Fibroblast of lung (primary cell): Measurements from ENCODE around the gene OXCT2. TPM values are rescaled to one million over a fixed set of nuclear protein-coding genes. Genes with fewer than 3 reads are reported as not detected.

ENCODE experiments used
- DNase-seq, 2 donors: peaks; one replicate each; pipeline versions ENCODE4 v3.0.0 to v3.0.0-alpha.2; 2010; ENCODE audit warnings: low read depth in 2 of 2
- H2AFZ ChIP-seq: 2 replicates; pipeline ENCODE4 v1.5.1; 2012; ENCODE audit warnings: low read length, control low read depth, inconsistent platforms
- H3K27ac ChIP-seq: 2 replicates; pipeline ENCODE4 v1.5.1; 2011; ENCODE audit warnings: low read length, control low read depth; ENCODE audit not compliant: insufficient read depth
- H3K27me3 ChIP-seq: 2 replicates; pipeline ENCODE4 v1.5.1; 2011; ENCODE audit warnings: mild to moderate bottlenecking, low read length; ENCODE audit not compliant: control insufficient read depth, insufficient read depth
- H3K36me3 ChIP-seq: 2 replicates; pipeline ENCODE4 v1.5.1; 2011; ENCODE audit warnings: low read length; ENCODE audit not compliant: control insufficient read depth, insufficient read depth
- H3K4me1 ChIP-seq: 2 replicates; pipeline ENCODE4 v1.5.1; 2011; ENCODE audit warnings: low read length; ENCODE audit not compliant: control insufficient read depth, insufficient read depth; ENCODE audit errors: extremely low read depth
- H3K4me2 ChIP-seq: 2 replicates; pipeline ENCODE4 v1.5.1; 2011; ENCODE audit warnings: low read length, control low read depth; ENCODE audit not compliant: insufficient read depth; ENCODE audit errors: extremely low read depth
- H3K4me3 ChIP-seq, 4 experiments: fragments of 200-600 bp in 1 of 4; sonication (generic) in 1 of 4; replicated peaks in 1 of 4; 2 replicates each; pipeline ENCODE4 v1.5.1; 2011 to 2016; ENCODE audit warnings: low read length in 4 of 4, low read depth in 3 of 4, mild to moderate bottlenecking in 3 of 4, control low read depth in 2 of 4, inconsistent platforms in 1 of 4, mixed read lengths in 1 of 4; ENCODE audit not compliant: insufficient read depth in 1 of 4; ENCODE audit errors: control extremely low read depth in 1 of 4
- H3K79me2 ChIP-seq: 2 replicates; pipeline ENCODE4 v1.5.1; 2012; ENCODE audit warnings: mild to moderate bottlenecking, low read length, inconsistent platforms; ENCODE audit not compliant: control insufficient read depth, insufficient read depth
- H3K9ac ChIP-seq: 2 replicates; pipeline ENCODE4 v1.5.1; 2011; ENCODE audit warnings: mild to moderate bottlenecking, low read length, control low read depth; ENCODE audit not compliant: insufficient read depth
- H3K9me3 ChIP-seq: 2 replicates; pipeline ENCODE4 v1.5.1; 2012; ENCODE audit warnings: low read depth, low read length; ENCODE audit not compliant: control insufficient read depth, insufficient read depth
- H4K20me1 ChIP-seq: 2 replicates; pipeline ENCODE4 v1.5.1; 2011; ENCODE audit warnings: low read length; ENCODE audit not compliant: control insufficient read depth, insufficient read depth; ENCODE audit errors: extremely low read depth
- EZH2 ChIP-seq: IDR thresholded peaks from 2 replicates; pipeline ENCODE4 v1.5.1; 2012; ENCODE audit warnings: low read length, control low read depth, mild to moderate bottlenecking; ENCODE audit errors: missing control alignments
- polyA plus RNA-seq, 2 donors: library from polyadenylated mRNA; depleted of rRNA in 1 of 2; stranded (reverse) in 1 of 2; unstranded in 1 of 2; fragments of >200 nt; gene quantifications; 2 replicates each; pipeline ENCODE4 v1.2.1, GENCODE V29; 2011 to 2012; ENCODE audit warnings: missing spikeins in 1 of 2
- total RNA-seq: library from RNA; depleted of rRNA; stranded (reverse); fragments of >200 nt; gene quantifications from 2 replicates; pipeline ENCODE4 v1.2.1, GENCODE V29; 2014
- TF ChIP-seq, protein P1 (sequence below), 2 donors: IDR thresholded peaks in 1 of 2; conservative IDR thresholded peaks in 1 of 2; 1 replicate in 1 of 2; 2 replicates in 1 of 2; pipeline ENCODE4 v1.5.1; 2011 to 2012; ENCODE audit warnings: low read length in 2 of 2, control low read depth in 1 of 2, inconsistent platforms in 1 of 2, low read depth in 1 of 2, mild to moderate bottlenecking in 1 of 2

The OXCT2 gene
- total and polyA plus RNA-seq, 2 donors (not counting 1 experiment from before 2014, with no cell fraction given) = 1.0 to 6.4 TPM

DNA sequence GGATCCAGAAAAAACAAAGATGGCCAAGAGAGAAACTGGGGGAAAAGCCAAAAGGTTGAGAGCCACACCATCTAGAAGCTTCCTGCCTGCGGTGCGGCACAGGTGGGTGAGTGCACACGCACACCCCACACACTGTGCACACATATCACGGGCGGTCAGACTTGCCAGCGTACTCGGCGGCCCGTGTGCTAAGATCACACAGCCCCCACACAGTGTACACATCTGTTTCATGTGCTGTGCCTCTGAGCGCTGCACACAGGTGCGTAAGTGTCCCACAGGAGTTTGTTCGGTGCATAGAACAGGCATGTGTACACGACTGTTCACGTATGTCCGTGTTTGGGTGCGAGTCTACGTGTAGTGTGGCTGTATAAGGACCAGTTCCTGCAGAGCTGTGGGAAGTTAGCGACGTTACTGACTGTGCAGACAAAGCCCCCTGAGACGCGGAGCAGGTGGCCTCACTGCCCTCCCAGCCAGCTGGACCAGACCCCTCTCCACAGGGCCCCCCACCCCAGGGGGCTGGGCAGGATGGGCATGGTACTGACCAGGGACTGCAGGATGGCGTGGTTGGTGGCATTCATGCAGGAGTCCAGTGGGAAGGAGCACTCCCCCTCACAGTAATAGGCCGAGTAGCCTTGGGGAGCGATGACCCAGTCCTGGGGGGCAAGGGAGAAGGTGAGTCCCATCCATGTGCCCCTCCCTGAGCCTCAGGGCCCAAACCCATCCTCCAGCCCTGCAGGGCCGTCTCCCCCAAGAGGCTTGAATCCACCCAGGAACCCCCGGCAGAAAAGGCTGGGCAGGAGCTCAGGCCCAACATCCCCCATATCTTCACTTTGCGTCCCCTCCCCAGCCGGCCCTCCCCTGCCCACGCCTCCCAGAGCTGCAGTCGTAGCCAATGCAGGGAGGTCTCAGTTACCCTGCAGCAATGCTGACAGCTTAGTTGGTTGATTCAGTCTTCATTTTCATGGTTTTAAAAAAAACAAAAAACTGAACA lies 8.3 kb downstream of the OXCT2 start:
- Histone ChIP-seq H3K79me2 (no peaks in the 10 kb centered on the region), H3K36me3 (no peaks in the 10 kb centered on the region)
- TF ChIP-seq, protein P1, sequence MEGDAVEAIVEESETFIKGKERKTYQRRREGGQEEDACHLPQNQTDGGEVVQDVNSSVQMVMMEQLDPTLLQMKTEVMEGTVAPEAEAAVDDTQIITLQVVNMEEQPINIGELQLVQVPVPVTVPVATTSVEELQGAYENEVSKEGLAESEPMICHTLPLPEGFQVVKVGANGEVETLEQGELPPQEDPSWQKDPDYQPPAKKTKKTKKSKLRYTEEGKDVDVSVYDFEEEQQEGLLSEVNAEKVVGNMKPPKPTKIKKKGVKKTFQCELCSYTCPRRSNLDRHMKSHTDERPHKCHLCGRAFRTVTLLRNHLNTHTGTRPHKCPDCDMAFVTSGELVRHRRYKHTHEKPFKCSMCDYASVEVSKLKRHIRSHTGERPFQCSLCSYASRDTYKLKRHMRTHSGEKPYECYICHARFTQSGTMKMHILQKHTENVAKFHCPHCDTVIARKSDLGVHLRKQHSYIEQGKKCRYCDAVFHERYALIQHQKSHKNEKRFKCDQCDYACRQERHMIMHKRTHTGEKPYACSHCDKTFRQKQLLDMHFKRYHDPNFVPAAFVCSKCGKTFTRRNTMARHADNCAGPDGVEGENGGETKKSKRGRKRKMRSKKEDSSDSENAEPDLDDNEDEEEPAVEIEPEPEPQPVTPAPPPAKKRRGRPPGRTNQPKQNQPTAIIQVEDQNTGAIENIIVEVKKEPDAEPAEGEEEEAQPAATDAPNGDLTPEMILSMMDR (conservative IDR thresholded peaks at IDR 0.05 in 1 of 2, IDR thresholded peaks at IDR 0.05 in 1 of 2; ENCODE audit: low read depth in 1 of 2, low read length in 2 of 2) = no peak
- TF ChIP-seq EZH2 = no peak

DNA sequence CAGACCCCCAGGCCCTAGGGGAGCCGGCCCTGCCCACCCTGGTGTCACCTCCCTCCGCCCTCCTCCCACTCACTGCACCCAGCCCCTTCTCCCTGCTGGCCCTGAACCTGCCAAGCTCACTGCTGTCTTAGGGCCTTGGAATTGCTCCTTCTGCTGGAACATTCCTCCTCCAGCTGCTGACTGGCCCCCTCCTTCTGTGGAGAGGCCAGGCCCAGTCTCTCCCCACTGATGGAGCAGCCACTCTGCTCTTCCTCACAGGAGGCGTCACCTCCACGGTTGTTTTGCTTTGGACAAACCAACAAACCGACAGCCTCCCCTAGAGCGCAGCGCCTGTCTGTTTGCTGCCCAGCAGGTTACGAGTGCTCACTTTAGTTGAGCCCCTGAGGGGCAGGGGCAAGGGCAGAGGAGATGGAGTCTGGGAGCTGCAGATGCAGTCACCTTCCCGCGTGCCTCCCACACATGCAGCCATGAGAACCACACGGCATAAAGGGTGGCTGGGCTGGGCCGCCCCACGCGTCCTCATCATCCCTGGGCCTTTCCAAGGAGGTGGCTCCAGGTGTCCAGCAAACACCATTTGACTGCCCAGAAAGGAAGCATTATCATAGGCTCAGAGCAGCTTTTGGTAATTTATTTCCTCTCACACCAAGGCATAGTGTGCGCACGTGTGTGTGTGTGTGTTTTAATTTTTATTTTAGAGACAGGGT lies 9.4 kb downstream of the OXCT2 start:
- no peaks in the 10 kb centered on the region for H3K9me3 ChIP-seq
- H3K27ac ChIP-seq = no peak overlapping the region
- no peaks in the 10 kb centered on the region for H3K4me1 ChIP-seq
- no peak overlapping the region for H3K4me2 ChIP-seq
- H3K79me2 ChIP-seq = no peaks in the 10 kb centered on the region
- H3K4me3 ChIP-seq = no peak overlapping the region
- TF ChIP-seq, protein P1 (conservative IDR thresholded peaks at IDR 0.05 in 1 of 2, IDR thresholded peaks at IDR 0.05 in 1 of 2; ENCODE audit: low read depth in 1 of 2, low read length in 2 of 2) = no peak
- no peak for TF ChIP-seq EZH2
- no peaks in the 10 kb centered on the region for H3K27me3 ChIP-seq
- no peak overlapping the region for H3K9ac ChIP-seq
- no peak overlapping the region for H2AFZ ChIP-seq
- no peak for DNase-seq
- no peaks in the 10 kb centered on the region for H4K20me1 ChIP-seq
- H3K36me3 ChIP-seq = peaks cover 2% of the 10 kb centered on the region

More for the DNA sequence above, 8.3 kb downstream of the OXCT2 start:
- no peaks in the 10 kb centered on the region for H3K4me1 ChIP-seq
- H3K9me3 ChIP-seq = no peaks in the 10 kb centered on the region
- no peak overlapping the region for H3K4me3 ChIP-seq
- H2AFZ ChIP-seq = no peak overlapping the region
- H3K27ac ChIP-seq = no peak overlapping the region
- H3K27me3 ChIP-seq = no peaks in the 10 kb centered on the region
- H3K4me2 ChIP-seq = no peak overlapping the region
- no peaks in the 10 kb centered on the region for H4K20me1 ChIP-seq
- no peak overlapping the region for H3K9ac ChIP-seq
- DNase-seq = no peak

DNA sequence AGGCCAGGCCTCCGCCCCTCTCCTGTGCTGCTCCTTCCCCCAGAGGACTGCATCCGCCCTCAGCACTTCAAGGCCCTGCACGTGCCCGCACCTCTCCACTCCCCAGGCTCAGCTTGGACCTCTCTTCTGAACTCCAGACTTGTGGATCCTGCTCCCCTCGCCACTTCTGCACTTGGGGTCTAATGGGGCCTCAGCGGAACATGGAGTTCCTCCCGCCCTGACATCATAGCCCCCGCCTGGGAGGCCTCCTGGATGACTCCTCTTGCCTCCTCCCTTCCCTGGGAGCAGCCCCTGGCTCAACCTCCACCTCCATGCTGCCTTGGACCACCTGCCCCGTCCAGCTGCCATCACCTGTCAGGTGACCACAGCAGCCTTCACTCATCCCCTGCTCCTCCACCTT lies 10.1 kb downstream of the OXCT2 start:
- H3K9ac ChIP-seq = no peak overlapping the region
- H3K36me3 ChIP-seq = peaks cover 5% of the 10 kb centered on the region
- DNase-seq = no peak
- no peaks in the 10 kb centered on the region for H3K4me1 ChIP-seq
- H3K4me3 ChIP-seq = no peak overlapping the region
- no peaks in the 10 kb centered on the region for H3K79me2 ChIP-seq
- no peak for TF ChIP-seq EZH2
- TF ChIP-seq, protein P1 (conservative IDR thresholded peaks at IDR 0.05 in 1 of 2, IDR thresholded peaks at IDR 0.05 in 1 of 2; ENCODE audit: low read depth in 1 of 2, low read length in 2 of 2) = no peak
- H4K20me1 ChIP-seq = no peaks in the 10 kb centered on the region
- no peak overlapping the region for H2AFZ ChIP-seq
- no peaks in the 10 kb centered on the region for H3K9me3 ChIP-seq
- H3K27ac ChIP-seq = no peak overlapping the region
- H3K27me3 ChIP-seq = no peaks in the 10 kb centered on the region
- no peak overlapping the region for H3K4me2 ChIP-seq
